ENCODE measurements around the gene SPOCK2.
"Not testable (repeated sequence)": the region's sequence is repeated elsewhere in the genome, so short reads cannot be mapped to it uniquely, and the experiment has no call there.

Gene SPOCK2

DNA sequence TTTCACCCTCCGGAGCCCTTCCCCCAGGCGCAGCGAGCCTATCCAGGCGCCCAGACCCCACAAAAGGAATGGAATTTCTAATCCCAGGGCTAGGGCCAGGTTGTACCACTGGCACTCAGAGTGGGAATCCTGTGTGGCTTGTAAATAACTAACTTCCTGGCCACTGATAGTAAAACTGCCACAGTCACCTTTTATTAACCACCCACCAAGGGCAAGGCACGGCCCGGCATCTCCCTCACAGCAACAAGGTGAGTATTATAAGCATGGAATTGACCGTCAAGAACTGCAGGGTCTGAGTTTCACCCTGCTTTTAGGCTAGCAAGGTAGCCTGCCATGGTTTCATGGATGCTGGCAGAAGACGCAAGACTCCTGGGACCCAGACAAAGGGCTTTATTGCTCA, 51.1 kb downstream of the SPOCK2 start:
- no peak overlapping the region for H3K4me3 ChIP-seq (ENCODE audit: low read length in 2 of 2)
- no peaks in the 10 kb centered on the region for H3K27me3 ChIP-seq (ENCODE audit: control insufficient read depth in 1 of 2, insufficient read depth in 2 of 2, low read length in 2 of 2)
- H3K4me1 ChIP-seq (ENCODE audit: control insufficient read depth, insufficient read depth, low read length), result no peaks in the 10 kb centered on the region
- H3K9me3 ChIP-seq (ENCODE audit: control insufficient read depth in 2 of 2, low read length in 2 of 2), result no peaks in the 10 kb centered on the region
- H3K9ac ChIP-seq (ENCODE audit: low read length in 2 of 2), result no peak overlapping the region
- no peak overlapping the region for H3K27ac ChIP-seq (ENCODE audit: low read length)
- no peaks in the 10 kb centered on the region for H3K36me3 ChIP-seq (ENCODE audit: control insufficient read depth in 2 of 2, insufficient read depth in 2 of 2, low read length in 2 of 2)

DNA sequence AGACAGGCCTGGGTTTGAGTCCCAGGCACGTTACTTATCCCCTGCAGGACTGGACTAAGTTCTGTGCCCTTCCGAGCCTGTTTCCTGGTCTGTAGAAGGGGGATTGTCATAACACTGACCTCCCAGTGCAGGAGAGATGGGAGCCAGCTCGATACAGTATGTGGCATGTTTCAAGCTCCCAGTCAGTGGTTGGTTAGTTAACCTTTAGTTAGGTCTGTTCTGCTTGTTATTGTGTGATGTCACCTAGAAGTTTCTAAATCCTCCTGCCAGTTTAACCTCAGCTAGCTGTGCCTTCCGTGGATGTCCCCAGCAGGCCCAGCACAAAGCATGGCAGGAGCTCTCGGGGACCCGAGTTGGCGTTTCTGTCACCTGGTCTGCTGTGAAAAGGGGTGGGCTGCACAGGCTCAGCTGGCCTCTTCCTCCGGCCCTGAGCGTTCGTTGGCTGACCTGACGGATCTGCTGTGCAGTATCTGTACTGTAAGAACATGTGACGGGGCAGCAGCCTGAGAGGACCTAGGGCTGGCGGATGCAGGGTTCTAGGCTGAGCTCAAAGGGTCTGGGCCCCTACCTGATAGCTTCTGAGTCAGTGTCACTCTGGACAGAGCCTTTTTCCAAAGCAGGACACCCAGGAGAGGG, 53.0 kb downstream of the SPOCK2 start:
- H3K4me1 ChIP-seq (ENCODE audit: control insufficient read depth, insufficient read depth, low read length), result no peaks in the 10 kb centered on the region
- no peak overlapping the region for H3K9ac ChIP-seq (ENCODE audit: low read length in 2 of 2)
- H3K4me3 ChIP-seq (ENCODE audit: low read length in 2 of 2), result no peak overlapping the region
- H3K9me3 ChIP-seq (ENCODE audit: control insufficient read depth in 2 of 2, low read length in 2 of 2), result no peaks in the 10 kb centered on the region
- no peaks in the 10 kb centered on the region for H3K27me3 ChIP-seq (ENCODE audit: control insufficient read depth in 1 of 2, insufficient read depth in 2 of 2, low read length in 2 of 2)
- no peak overlapping the region for H3K27ac ChIP-seq (ENCODE audit: low read length)
- no peaks in the 10 kb centered on the region for H3K36me3 ChIP-seq (ENCODE audit: control insufficient read depth in 2 of 2, insufficient read depth in 2 of 2, low read length in 2 of 2)

DNA sequence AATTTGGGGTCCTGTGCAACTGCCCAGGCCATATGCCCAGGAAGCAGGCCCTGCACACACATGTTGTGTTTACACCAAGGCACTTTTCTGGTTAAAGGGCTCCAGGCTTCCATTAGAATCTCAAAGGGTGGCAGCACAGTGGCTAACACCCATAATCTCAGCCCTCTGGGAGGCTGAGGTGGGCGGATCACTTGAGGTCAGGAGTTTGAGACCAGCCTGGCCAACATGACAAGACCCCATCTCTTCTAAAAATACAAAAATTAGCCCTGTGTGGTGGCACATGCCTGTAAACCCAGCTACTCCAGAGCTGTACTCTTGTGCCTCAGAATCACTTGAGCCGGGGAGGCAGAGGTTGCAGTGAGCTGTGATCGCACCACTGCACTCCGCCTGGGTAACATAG, 53.6 kb downstream of the SPOCK2 start:
- Histone ChIP-seq H3K36me3 (ENCODE audit: control insufficient read depth in 2 of 2, insufficient read depth in 2 of 2, low read length in 2 of 2) (no peaks in the 10 kb centered on the region), H3K9ac (ENCODE audit: low read length in 2 of 2) (no peak overlapping the region), H3K4me1 (ENCODE audit: control insufficient read depth, insufficient read depth, low read length) (no peaks in the 10 kb centered on the region), H3K4me3 (ENCODE audit: low read length in 2 of 2) (no peak overlapping the region), H3K27ac (ENCODE audit: low read length) (no peak overlapping the region), H3K9me3 (ENCODE audit: control insufficient read depth in 2 of 2, low read length in 2 of 2) (no peaks in the 10 kb centered on the region), H3K27me3 (ENCODE audit: control insufficient read depth in 1 of 2, insufficient read depth in 2 of 2, low read length in 2 of 2) (no peaks in the 10 kb centered on the region)

DNA sequence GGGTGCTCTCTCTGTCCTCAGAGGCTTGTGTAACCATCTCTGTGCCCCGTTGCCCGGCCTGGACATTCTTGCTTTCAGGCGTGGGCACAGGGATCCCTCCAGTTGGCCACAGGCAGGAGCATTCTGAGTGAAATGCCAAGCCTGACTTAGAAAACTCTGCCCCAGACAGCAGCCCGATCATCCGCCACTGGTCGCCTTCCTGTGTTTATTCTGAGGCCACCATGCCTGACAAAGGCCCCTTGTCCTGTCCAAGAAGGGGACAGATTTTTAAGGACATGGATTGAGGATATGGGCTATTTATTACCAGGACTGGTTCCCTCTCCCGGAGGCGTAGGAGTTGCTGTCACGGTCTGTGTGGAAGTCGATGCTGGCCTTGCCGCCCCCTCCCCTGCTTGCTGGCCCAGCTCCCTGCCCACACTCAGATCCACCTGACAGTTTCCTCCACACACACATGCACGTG, 54.3 kb downstream of the SPOCK2 start:
- Histone ChIP-seq H3K4me3 (ENCODE audit: low read length in 2 of 2) (no peak overlapping the region), H3K36me3 (ENCODE audit: control insufficient read depth in 2 of 2, insufficient read depth in 2 of 2, low read length in 2 of 2) (no peaks in the 10 kb centered on the region), H3K27me3 (ENCODE audit: control insufficient read depth in 1 of 2, insufficient read depth in 2 of 2, low read length in 2 of 2) (no peaks in the 10 kb centered on the region), H3K27ac (ENCODE audit: low read length) (no peak overlapping the region), H3K9me3 (ENCODE audit: control insufficient read depth in 2 of 2, low read length in 2 of 2) (no peaks in the 10 kb centered on the region), H3K4me1 (ENCODE audit: control insufficient read depth, insufficient read depth, low read length) (no peaks in the 10 kb centered on the region), H3K9ac (ENCODE audit: low read length in 2 of 2) (no peak overlapping the region)

DNA sequence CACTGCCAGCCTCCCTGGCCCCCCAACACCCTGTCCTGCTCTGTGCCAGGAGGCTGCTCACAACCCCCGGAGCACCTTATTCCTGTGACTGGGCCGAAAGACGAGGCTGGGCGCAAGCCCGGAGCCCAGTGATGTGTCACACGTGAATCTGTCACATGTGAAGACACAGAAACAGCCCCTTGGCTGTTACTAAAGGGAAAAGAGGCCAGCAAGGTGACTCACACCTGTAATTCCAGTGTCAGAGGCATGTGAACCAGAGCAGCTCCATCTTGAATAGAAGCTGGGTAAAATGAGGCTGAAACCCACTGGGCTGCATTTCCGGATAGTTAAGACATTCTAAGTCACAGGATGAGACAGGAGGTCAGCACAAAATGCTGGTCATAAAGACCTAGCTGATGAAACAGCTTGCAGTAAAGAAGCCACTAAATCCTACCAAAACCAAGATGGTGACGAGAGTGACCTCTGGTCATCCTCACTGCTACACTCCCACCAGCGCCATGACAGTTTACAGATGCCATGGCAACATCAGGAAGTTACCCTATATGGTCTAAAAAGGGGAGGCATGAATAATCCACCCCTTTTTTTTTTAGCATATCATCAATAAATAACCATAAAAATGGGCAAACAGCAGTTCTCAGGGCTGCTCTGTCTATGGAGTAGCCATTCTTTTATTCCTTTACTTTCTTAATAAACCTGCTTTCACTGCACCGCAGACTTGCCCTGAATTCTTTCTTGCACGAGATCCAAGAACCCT, 55.8 kb downstream of the SPOCK2 start:
- H3K36me3 ChIP-seq (ENCODE audit: control insufficient read depth in 2 of 2, insufficient read depth in 2 of 2, low read length in 2 of 2); H3K9me3 ChIP-seq (ENCODE audit: control insufficient read depth in 2 of 2, low read length in 2 of 2); H3K4me3 ChIP-seq (ENCODE audit: low read length in 2 of 2); H3K4me1 ChIP-seq (ENCODE audit: control insufficient read depth, insufficient read depth, low read length); H3K27ac ChIP-seq (ENCODE audit: low read length); H3K27me3 ChIP-seq (ENCODE audit: control insufficient read depth in 1 of 2, insufficient read depth in 2 of 2, low read length in 2 of 2); H3K9ac ChIP-seq (ENCODE audit: low read length in 2 of 2): not testable (repeated sequence)

DNA sequence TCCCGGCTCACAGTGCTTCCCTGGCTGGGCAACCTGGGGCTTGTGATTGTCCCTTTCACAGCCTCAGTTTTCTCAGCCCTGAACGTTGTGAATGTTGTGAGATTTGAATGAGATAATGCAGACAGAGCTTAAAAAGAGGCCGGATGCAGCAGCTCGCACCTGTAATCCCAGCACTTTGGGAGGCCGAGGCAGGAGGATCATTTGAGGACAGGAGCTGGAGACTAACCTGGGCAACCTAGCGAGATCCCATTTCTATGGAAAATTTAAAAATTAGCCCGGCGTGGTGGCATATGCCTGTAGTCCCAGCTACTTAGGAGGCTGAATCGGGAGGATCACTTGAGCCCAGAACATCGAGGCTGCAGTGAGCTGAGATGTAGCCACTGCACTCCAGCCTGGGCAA, 56.6 kb downstream of the SPOCK2 start:
- no peak overlapping the region for H3K9ac ChIP-seq (ENCODE audit: low read length in 2 of 2)
- H3K27me3 ChIP-seq (ENCODE audit: control insufficient read depth in 1 of 2, insufficient read depth in 2 of 2, low read length in 2 of 2), result no peaks in the 10 kb centered on the region
- no peak overlapping the region for H3K27ac ChIP-seq (ENCODE audit: low read length)
- H3K4me1 ChIP-seq (ENCODE audit: control insufficient read depth, insufficient read depth, low read length), result no peaks in the 10 kb centered on the region
- no peaks in the 10 kb centered on the region for H3K36me3 ChIP-seq (ENCODE audit: control insufficient read depth in 2 of 2, insufficient read depth in 2 of 2, low read length in 2 of 2)
- no peak overlapping the region for H3K4me3 ChIP-seq (ENCODE audit: low read length in 2 of 2)
- no peaks in the 10 kb centered on the region for H3K9me3 ChIP-seq (ENCODE audit: control insufficient read depth in 2 of 2, low read length in 2 of 2)

DNA sequence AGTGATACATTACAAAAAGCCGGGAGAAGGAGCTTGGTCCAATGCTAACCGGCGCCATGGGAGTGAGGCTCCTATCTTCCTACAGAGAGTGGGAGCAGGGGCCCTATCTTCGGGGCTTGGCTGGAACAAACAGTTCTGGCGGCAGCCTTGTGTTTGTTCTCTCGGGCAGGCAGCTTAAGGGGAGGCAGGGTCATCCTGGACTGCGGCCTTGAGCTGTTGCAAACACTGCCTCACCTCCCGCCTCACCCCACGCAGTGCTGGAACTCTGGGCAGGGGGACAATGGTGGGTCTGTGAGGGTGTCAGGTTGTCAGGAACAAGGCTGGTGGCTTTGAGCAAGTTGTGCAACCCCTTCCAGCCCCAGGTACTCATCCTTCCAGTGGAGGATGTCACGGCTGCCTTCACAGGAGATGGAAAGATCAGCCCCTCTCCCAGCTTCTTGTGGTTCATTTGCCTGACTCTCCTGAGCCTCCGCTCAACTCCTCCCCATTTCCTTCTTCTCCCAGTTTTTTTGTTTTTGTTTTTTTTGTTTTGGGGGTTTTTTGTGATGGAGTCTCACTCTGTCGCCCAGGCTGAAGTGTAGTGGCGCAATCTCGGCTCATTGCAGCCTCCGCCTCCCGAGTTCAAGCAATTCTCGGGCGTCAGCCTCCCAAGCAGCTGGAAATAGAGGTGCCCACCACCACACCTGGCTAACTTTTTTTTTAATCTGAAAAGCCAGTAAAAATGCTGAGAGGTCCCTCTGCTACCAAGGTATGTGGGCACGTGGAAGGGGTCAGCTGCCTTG, 57.4 kb downstream of the SPOCK2 start:
- H3K36me3 ChIP-seq (ENCODE audit: control insufficient read depth in 2 of 2, insufficient read depth in 2 of 2, low read length in 2 of 2), result no peaks in the 10 kb centered on the region
- no peak overlapping the region for H3K9ac ChIP-seq (ENCODE audit: low read length in 2 of 2)
- H3K9me3 ChIP-seq (ENCODE audit: control insufficient read depth in 2 of 2, low read length in 2 of 2), result no peaks in the 10 kb centered on the region
- H3K4me3 ChIP-seq (ENCODE audit: low read length in 2 of 2), result no peak overlapping the region
- H3K4me1 ChIP-seq (ENCODE audit: control insufficient read depth, insufficient read depth, low read length), result no peaks in the 10 kb centered on the region
- no peak overlapping the region for H3K27ac ChIP-seq (ENCODE audit: low read length)
- no peaks in the 10 kb centered on the region for H3K27me3 ChIP-seq (ENCODE audit: control insufficient read depth in 1 of 2, insufficient read depth in 2 of 2, low read length in 2 of 2)

DNA sequence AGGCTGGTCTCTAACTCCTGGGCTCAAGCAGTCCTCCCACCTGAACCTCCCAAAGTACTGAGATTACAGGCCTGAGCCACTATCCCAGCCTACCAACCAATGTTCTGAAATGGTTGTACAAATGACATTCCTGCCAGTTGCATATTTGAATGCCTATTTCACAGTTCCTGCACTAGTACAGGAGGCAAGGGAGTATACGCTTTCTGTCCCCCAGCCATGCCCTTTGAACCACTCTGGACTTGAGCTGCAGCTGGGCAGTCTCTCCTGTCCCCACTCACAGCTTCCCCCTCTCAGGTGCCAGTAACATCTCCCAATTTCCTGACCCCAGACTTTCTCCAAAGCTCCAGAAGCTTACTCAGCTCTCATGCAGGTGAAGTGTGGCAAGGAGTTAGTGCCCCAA, 58.9 kb downstream of the SPOCK2 start:
- Histone ChIP-seq H3K9ac (ENCODE audit: low read length in 2 of 2) (no peak overlapping the region), H3K4me3 (ENCODE audit: low read length in 2 of 2) (no peak overlapping the region), H3K27ac (ENCODE audit: low read length) (no peak overlapping the region), H3K9me3 (ENCODE audit: control insufficient read depth in 2 of 2, low read length in 2 of 2) (no peaks in the 10 kb centered on the region), H3K27me3 (ENCODE audit: control insufficient read depth in 1 of 2, insufficient read depth in 2 of 2, low read length in 2 of 2) (no peaks in the 10 kb centered on the region), H3K36me3 (ENCODE audit: control insufficient read depth in 2 of 2, insufficient read depth in 2 of 2, low read length in 2 of 2) (no peaks in the 10 kb centered on the region), H3K4me1 (ENCODE audit: control insufficient read depth, insufficient read depth, low read length) (no peaks in the 10 kb centered on the region)

DNA sequence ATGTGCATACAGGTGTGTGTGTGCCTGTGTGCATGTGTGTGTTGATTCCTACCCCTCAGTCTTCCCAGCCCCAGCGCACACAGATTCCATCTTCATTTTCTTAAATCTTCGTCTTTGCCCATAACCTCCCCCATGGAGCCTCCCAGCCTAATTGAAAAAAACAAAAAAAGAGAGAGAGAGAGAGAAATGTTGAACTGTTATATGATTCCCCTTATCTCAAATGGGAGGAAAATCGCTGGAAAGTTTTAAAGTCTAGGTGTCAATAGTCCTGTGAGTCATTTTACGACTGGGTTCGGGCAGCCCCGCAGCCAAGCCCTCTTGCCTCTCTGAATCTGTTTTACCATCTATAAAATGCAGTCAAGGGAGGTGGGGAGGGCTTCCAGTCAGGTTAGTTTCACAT, 60.9 kb downstream of the SPOCK2 start:
- Histone ChIP-seq H3K4me1 (ENCODE audit: control insufficient read depth, insufficient read depth, low read length) (no peaks in the 10 kb centered on the region), H3K36me3 (ENCODE audit: control insufficient read depth in 2 of 2, insufficient read depth in 2 of 2, low read length in 2 of 2) (no peaks in the 10 kb centered on the region), H3K9me3 (ENCODE audit: control insufficient read depth in 2 of 2, low read length in 2 of 2) (no peaks in the 10 kb centered on the region), H3K27ac (ENCODE audit: low read length) (no peak overlapping the region), H3K9ac (ENCODE audit: low read length in 2 of 2) (no peak overlapping the region), H3K4me3 (ENCODE audit: low read length in 2 of 2) (no peak overlapping the region), H3K27me3 (ENCODE audit: control insufficient read depth in 1 of 2, insufficient read depth in 2 of 2, low read length in 2 of 2) (no peaks in the 10 kb centered on the region)

DNA sequence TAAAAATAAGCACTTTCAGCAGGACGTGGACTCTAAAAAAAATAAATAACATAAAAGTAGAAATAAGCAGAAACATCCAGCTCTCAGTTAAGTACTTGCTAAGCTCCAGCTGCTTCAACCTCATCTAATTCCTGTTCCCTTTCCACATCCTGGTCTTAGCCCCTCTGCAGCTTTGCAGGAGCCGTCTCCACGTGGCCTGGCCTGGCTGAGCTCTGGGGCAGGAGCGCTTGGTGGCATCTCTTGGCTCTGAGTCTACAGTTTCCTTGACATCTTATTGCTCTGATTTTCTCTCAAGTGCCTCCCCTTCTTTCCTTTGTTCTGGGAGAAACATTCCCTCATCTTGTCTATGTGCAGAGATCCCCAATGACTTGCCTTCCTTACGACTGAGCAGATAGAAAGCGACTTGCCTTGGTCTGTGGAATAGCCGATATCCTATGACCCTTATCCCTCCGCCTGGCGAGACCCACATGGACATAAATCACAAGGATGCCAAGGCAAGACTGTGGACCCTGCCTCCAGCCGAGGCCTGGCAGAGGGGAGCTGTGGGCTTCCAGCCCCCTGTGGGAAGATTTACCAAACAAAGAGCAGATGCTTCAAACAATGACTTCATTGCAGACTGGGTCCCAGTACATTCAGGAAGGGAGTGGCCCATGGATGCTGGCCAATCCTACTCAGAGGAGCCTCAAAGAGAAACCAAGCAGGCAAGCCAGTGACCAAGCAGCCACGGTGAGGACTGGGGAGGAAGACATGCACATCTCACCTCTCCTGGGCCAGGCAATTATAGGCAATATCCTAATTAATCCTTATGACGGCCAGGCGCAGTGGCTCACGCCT, 61.9 kb downstream of the SPOCK2 start:
- Histone ChIP-seq H3K4me1 (ENCODE audit: control insufficient read depth, insufficient read depth, low read length) (no peaks in the 10 kb centered on the region), H3K27ac (ENCODE audit: low read length) (no peak overlapping the region)

More for the DNA sequence above, 61.9 kb downstream of the SPOCK2 start:
- Histone ChIP-seq H3K4me3 (ENCODE audit: low read length in 2 of 2) (no peak overlapping the region), H3K36me3 (ENCODE audit: control insufficient read depth in 2 of 2, insufficient read depth in 2 of 2, low read length in 2 of 2) (no peaks in the 10 kb centered on the region), H3K9ac (ENCODE audit: low read length in 2 of 2) (no peak overlapping the region), H3K9me3 (ENCODE audit: control insufficient read depth in 2 of 2, low read length in 2 of 2) (no peaks in the 10 kb centered on the region), H3K27me3 (ENCODE audit: control insufficient read depth in 1 of 2, insufficient read depth in 2 of 2, low read length in 2 of 2) (no peaks in the 10 kb centered on the region)
